ENCODE results near the gene SP6. TPM values are rescaled to one million over a fixed set of nuclear protein-coding genes. Genes with fewer than 3 reads are reported as not detected.

Gene SP6
- total RNA-seq, 1 experiment from 2014 or later: not detected

Other genes starting within 250 kb of the SP6 start
- 237 and 268 TPM in 2 replicates for gene KPNB1, start 201.2 kb downstream of the SP6 start, total RNA-seq (2014; rRNA removed; shearing (Covaris generic))
- gene TBKBP1, start 157.0 kb downstream of the SP6 start, total RNA-seq (2014; rRNA removed; shearing (Covaris generic)): 0.48 and 1.3 TPM in 2 replicates
- not detected in 2 replicates for gene TBX21, start 117.9 kb downstream of the SP6 start, total RNA-seq (2014; rRNA removed; shearing (Covaris generic))
- gene OSBPL7, start 29.4 kb downstream of the SP6 start, total RNA-seq (2014; rRNA removed; shearing (Covaris generic)): 2.6 and 3.4 TPM in 2 replicates
- 30.4 and 35.8 TPM in 2 replicates for gene MRPL10, start 19.6 kb downstream of the SP6 start, total RNA-seq (2014; rRNA removed; shearing (Covaris generic))
- gene LRRC46, start 19.5 kb downstream of the SP6 start, total RNA-seq (2014; rRNA removed; shearing (Covaris generic)): 0.10 TPM in 1 of 2 replicates, not detected in the other
- 17.8 and 18.4 TPM in 2 replicates for gene SCRN2, start 9.9 kb downstream of the SP6 start, total RNA-seq (2014; rRNA removed; shearing (Covaris generic))
- gene SP2, start 45.1 kb upstream of the SP6 start, total RNA-seq (2014; rRNA removed; shearing (Covaris generic)): 0.98 and 1.6 TPM in 2 replicates
- gene PNPO, start 90.4 kb upstream of the SP6 start, total RNA-seq (2014; rRNA removed; shearing (Covaris generic)): 20.7 and 26.9 TPM in 2 replicates
- not detected in 2 replicates for gene PRR15L, start 106.7 kb upstream of the SP6 start, total RNA-seq (2014; rRNA removed; shearing (Covaris generic))
- gene CDK5RAP3, start 120.0 kb upstream of the SP6 start, total RNA-seq (2014; rRNA removed; shearing (Covaris generic)): 41.6 and 44.0 TPM in 2 replicates
- 40.3 and 41.7 TPM in 2 replicates for gene COPZ2, start 186.6 kb upstream of the SP6 start, total RNA-seq (2014; rRNA removed; shearing (Covaris generic))
- gene NFE2L1, start 197.2 kb upstream of the SP6 start, total RNA-seq (2014; rRNA removed; shearing (Covaris generic)): 28.4 and 35.2 TPM in 2 replicates

Measured in RPMI7951 (cell line).